BE2C (cell line): Measurements from ENCODE around the gene CDC42.
A peak's percentile ranks its signal among the peaks of the same experiment; 100 is the strongest.
"Not testable (repeated sequence)": the region's sequence is repeated elsewhere in the genome, so short reads cannot be mapped to it uniquely, and the experiment has no call there.

ENCODE experiments used
- DNase-seq: peaks from one replicate; pipeline ENCODE4 v3.0.0-alpha.2; 2020
- H3K27me3 ChIP-seq: fragments of 250-450 bp; sonication (Bioruptor Pico); 2 replicates; pipeline ENCODE4 v1.5.1; 2020; ENCODE audit warnings: mild to moderate bottlenecking
- H3K36me3 ChIP-seq: fragments of 250-450 bp; sonication (Bioruptor Pico); 2 replicates; pipeline ENCODE4 v1.5.1; 2020; ENCODE audit warnings: mild to moderate bottlenecking
- H3K4me1 ChIP-seq: fragments of 250-450 bp; sonication (Bioruptor Pico); 2 replicates; pipeline ENCODE4 v1.5.1; 2020
- H3K4me3 ChIP-seq: 2 replicates; pipeline ENCODE4 v1.5.1; 2011; ENCODE audit warnings: low read depth, low read length
- H3K9me3 ChIP-seq: fragments of 250-450 bp; sonication (Bioruptor Pico); 2 replicates; pipeline ENCODE4 v1.5.1; 2020
- TF ChIP-seq, protein P1 (sequence below): IDR thresholded peaks from 2 replicates; pipeline ENCODE4 v1.5.1; 2012; ENCODE audit warnings: mild to moderate bottlenecking, low read depth, low read length

The CDC42 gene

DNA sequence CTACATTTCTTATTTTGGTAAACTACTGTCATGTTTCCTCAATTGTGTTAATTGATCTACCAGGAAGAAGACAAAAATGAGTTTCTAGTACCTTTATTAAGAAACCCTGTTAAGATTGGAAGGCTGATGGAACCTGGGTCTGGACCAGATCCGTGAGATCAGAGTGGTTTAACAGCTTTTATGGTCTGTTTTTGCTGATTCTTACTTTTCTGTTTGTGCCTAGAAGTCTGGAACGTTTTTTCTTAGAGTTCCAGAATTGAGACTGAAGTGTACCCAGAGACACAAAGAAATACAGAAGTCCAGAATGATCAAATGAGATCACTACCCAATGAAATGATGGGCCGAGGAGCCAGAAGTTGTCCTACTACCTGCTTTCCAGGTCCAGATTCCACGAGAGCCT, 22.5 kb upstream of the CDC42 start:
- no peaks in the 10 kb centered on the region for H3K9me3 ChIP-seq
- no peak for DNase-seq
- no peaks in the 10 kb centered on the region for H3K4me1 ChIP-seq
- no peak overlapping the region for H3K4me3 ChIP-seq
- TF ChIP-seq, protein P1, sequence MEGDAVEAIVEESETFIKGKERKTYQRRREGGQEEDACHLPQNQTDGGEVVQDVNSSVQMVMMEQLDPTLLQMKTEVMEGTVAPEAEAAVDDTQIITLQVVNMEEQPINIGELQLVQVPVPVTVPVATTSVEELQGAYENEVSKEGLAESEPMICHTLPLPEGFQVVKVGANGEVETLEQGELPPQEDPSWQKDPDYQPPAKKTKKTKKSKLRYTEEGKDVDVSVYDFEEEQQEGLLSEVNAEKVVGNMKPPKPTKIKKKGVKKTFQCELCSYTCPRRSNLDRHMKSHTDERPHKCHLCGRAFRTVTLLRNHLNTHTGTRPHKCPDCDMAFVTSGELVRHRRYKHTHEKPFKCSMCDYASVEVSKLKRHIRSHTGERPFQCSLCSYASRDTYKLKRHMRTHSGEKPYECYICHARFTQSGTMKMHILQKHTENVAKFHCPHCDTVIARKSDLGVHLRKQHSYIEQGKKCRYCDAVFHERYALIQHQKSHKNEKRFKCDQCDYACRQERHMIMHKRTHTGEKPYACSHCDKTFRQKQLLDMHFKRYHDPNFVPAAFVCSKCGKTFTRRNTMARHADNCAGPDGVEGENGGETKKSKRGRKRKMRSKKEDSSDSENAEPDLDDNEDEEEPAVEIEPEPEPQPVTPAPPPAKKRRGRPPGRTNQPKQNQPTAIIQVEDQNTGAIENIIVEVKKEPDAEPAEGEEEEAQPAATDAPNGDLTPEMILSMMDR, result no peak
- H3K27me3 ChIP-seq, result no peaks in the 10 kb centered on the region
- H3K36me3 ChIP-seq, result no peaks in the 10 kb centered on the region

DNA sequence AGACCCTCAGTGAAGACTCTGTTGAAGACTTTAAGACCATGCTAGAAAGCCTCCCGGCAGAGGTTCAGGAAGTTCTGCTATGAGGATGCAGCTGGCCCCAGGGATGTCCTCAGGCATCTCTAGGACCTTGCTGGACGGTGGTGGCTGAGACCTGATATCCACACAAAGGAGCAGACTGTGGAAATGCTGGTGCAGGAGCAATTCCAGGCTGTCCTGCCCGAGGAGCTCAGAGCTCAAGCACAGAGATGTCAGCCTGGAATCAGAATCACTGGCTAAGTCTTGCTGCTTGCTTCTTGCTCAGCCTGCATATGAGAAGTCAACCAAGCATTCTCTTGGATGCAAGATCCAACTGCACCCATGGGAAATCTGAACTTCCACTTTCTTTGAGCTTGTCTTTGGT, 22.0 kb upstream of the CDC42 start:
- Histone ChIP-seq H3K4me1 (no peaks in the 10 kb centered on the region), H3K27me3 (no peaks in the 10 kb centered on the region), H3K36me3 (no peaks in the 10 kb centered on the region), H3K9me3 (no peaks in the 10 kb centered on the region), H3K4me3 (no peak overlapping the region)
- TF ChIP-seq, protein P1, result no peak
- DNase-seq, result no peak

DNA sequence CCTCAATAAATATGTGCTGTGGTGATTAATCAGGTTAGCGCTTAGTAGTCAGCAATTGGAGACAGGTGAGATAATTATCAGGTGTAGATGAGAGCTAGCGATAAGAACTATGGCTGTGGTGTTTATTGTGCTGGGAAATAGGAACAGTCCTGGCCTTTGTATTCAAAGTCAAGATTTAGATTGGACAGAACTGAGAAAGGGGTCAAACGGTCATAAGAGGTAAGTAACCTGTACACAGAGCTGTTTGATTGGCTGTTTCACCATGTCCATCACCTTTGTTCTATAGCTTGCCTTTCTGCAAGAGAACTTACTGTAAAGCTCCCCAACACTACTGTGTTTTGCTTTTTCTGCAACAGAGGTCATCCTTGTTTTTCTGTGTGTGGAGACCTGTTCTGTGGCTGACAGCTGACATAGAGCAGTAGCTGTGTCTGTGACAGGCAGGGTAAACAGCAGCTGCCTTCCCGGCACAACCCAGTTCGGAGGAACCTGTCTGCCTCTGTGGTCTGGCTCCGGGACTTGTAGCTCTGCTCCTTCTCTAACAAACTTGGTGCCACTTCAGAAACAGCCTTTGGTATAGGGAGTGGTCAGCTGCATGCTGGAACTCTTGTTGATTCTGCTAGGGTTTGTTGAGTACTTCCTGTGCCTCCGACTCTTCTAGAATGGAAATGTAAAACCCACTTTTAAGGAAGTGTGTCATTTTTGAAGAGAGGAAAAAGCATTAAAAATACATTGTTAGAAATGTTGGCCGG, 21.1 kb upstream of the CDC42 start:
- DNase-seq, result peak; percentile 54
- Histone ChIP-seq H3K9me3 (no peaks in the 10 kb centered on the region), H3K36me3 (no peaks in the 10 kb centered on the region), H3K27me3 (no peaks in the 10 kb centered on the region), H3K4me1 (no peaks in the 10 kb centered on the region), H3K4me3 (no peak overlapping the region)
- TF ChIP-seq, protein P1, result no peak

DNA sequence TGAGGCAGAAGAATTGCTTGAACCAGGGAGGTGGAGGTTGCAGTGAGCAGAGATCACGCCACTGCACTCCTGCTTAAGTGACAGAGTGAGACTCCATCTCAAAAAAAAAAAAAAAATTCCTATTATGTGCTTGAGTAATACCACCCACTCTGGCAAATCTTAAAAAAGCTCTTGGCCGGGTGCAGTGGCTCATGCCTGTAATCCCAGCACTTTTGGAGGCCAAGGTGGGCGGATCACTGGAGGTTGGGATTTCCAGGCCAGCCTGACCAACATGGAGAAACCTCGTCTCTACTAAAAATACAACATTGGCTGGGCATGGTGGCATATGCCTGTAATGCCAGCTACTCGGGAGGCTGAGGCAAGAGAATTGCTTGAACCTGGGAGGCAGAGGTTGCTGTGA, 17.7 kb upstream of the CDC42 start:
- H3K9me3 ChIP-seq, DNase-seq, H3K4me3 ChIP-seq, H3K36me3 ChIP-seq, H3K27me3 ChIP-seq, H3K4me1 ChIP-seq: not testable (repeated sequence)

DNA sequence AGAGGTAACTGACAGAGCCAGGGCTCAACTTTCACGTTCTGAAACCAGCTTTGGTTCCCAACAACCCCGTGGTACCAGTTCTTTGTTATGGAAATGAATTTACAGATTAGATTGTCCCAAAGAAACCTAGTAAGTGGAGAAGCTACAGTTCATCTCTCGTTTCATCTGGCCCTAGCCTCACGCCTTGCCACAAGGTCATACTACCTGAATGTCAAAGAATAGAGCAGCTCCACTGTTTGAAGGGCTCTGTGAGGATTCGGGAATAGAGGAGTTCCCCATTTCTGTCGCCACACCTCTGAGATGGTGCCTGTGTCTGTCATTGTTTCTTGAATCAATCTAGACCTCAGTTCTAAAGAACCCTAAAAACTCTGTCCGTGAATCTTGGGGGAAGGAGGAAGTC, 15.0 kb upstream of the CDC42 start:
- no peak for DNase-seq
- no peaks in the 10 kb centered on the region for H3K4me1 ChIP-seq
- H3K27me3 ChIP-seq, result no peaks in the 10 kb centered on the region
- no peaks in the 10 kb centered on the region for H3K36me3 ChIP-seq
- no peak overlapping the region for H3K4me3 ChIP-seq
- H3K9me3 ChIP-seq, result no peaks in the 10 kb centered on the region
- TF ChIP-seq, protein P1, result no peak

DNA sequence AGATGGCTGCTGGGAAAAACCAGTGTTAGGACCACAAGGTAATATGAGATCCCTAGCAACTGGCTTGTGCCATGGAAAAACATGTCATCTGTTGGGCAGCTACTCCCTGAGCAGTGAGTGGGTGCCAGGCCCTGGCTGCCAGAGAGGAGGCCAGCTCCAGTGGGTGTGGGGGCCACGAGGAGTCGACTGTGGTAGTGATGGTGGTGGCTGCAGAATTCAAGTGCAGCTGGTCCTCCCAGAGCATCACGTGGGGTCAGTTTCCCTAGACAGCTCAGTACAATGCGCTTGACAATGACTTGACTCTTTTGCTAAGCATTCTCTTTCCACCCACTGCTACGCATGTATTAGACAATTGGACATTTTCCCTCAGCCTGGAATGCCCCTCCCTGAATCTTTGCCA, 14.5 kb upstream of the CDC42 start:
- TF ChIP-seq, protein P1, result no peak
- no peaks in the 10 kb centered on the region for H3K4me1 ChIP-seq
- H3K27me3 ChIP-seq, result no peaks in the 10 kb centered on the region
- H3K4me3 ChIP-seq, result no peak overlapping the region
- H3K36me3 ChIP-seq, result no peaks in the 10 kb centered on the region
- no peak for DNase-seq
- no peaks in the 10 kb centered on the region for H3K9me3 ChIP-seq
